Measurements from ENCODE around the gene KRT79.
"Not testable (repeated sequence)": the region's sequence is repeated elsewhere in the genome, so short reads cannot be mapped to it uniquely, and the experiment has no call there.

KRT79 gene

GRCh38 chr12:52860102-52860823 lies 26.2 kb upstream of the KRT79 start:
- no peak for DNase-seq (ENCODE audit: low read depth)

- no peak for DNase-seq (ENCODE audit: low read depth)
Observed at GRCh38 chr12:52857500-52857899, 23.4 kb upstream of the KRT79 start.

- no peak for DNase-seq (ENCODE audit: low read depth)
Observed at GRCh38 chr12:52856787-52857186, 22.7 kb upstream of the KRT79 start.

GRCh38 chr12:52856077-52856476 lies 22.0 kb upstream of the KRT79 start:
- not testable (repeated sequence) for DNase-seq (ENCODE audit: low read depth)

- no peak for DNase-seq (ENCODE audit: low read depth)
Observed at GRCh38 chr12:52851787-52852186, 17.7 kb upstream of the KRT79 start.

- no peak for DNase-seq (ENCODE audit: low read depth)
Observed at GRCh38 chr12:52850681-52851080, 16.6 kb upstream of the KRT79 start.

- no peak for DNase-seq (ENCODE audit: low read depth)
Observed at GRCh38 chr12:52849511-52849910, 15.4 kb upstream of the KRT79 start.

- no peak for DNase-seq (ENCODE audit: low read depth)
Observed at GRCh38 chr12:52848661-52849255, 14.6 kb upstream of the KRT79 start, which contains the start of gene KRT78. Gene KRT78, minus strand, starts transcription at chr12:52848994. Its CDS starts 64 bp downstream, at chr12:52848930.

GRCh38 chr12:52847335-52848102 lies 13.4 kb upstream of the KRT79 start:
- DNase-seq (ENCODE audit: low read depth) = no peak

- DNase-seq (ENCODE audit: low read depth) = no peak
Observed at GRCh38 chr12:52846356-52846970, 12.4 kb upstream of the KRT79 start.

- DNase-seq (ENCODE audit: low read depth) = no peak
Observed at GRCh38 chr12:52845946-52846345, 11.8 kb upstream of the KRT79 start.

- no peak for DNase-seq (ENCODE audit: low read depth)
Observed at GRCh38 chr12:52844386-52844785, 10.3 kb upstream of the KRT79 start.

- DNase-seq (ENCODE audit: low read depth) = no peak
Observed at GRCh38 chr12:52839436-52840105, 5.5 kb upstream of the KRT79 start.

- DNase-seq (ENCODE audit: low read depth) = no peak
Observed at GRCh38 chr12:52838609-52839435, 4.7 kb upstream of the KRT79 start.

- DNase-seq (ENCODE audit: low read depth) = no peak
Observed at GRCh38 chr12:52837781-52838608, 3.9 kb upstream of the KRT79 start.

GRCh38 chr12:52837413-52837741 lies 3.3 kb upstream of the KRT79 start:
- DNase-seq (ENCODE audit: low read depth) = no peak

- DNase-seq (ENCODE audit: low read depth) = no peak
Observed at GRCh38 chr12:52836491-52837412, 2.6 kb upstream of the KRT79 start.

GRCh38 chr12:52836042-52836466 lies 1.9 kb upstream of the KRT79 start:
- DNase-seq (ENCODE audit: low read depth) = no peak
